Osteoblast (primary cell): ENCODE data around the gene MUC2. TPM values are rescaled to one million over a fixed set of nuclear protein-coding genes. Genes with fewer than 3 reads are reported as not detected.

Experiments
- DNase-seq: peaks from one replicate; pipeline ENCODE4 v3.0.0; 2011; ENCODE audit warnings: low spot score, mixed read lengths; ENCODE audit not compliant: insufficient read length; ENCODE audit errors: missing footprints
- H2AFZ ChIP-seq: 2 replicates; pipeline ENCODE4 v1.6.0; 2011; ENCODE audit warnings: mild to moderate bottlenecking, low read length
- H3K27ac ChIP-seq: 2 replicates; pipeline ENCODE4 v1.5.1; 2011; ENCODE audit warnings: mild to moderate bottlenecking, low read depth, low read length, moderate library complexity
- H3K27me3 ChIP-seq: 2 replicates; pipeline ENCODE4 v1.6.0; 2012; ENCODE audit warnings: mild to moderate bottlenecking, control low read depth, inconsistent platforms, low read length, moderate library complexity; ENCODE audit not compliant: insufficient read depth
- H3K36me3 ChIP-seq: 2 replicates; pipeline ENCODE4 v1.5.1; 2011; ENCODE audit warnings: mild to moderate bottlenecking, low read length, control low read depth, moderate library complexity; ENCODE audit not compliant: insufficient read depth
- H3K4me1 ChIP-seq: 2 replicates; pipeline ENCODE4 v1.5.1; 2011; ENCODE audit warnings: mild to moderate bottlenecking, low read length, control low read depth, moderate library complexity; ENCODE audit not compliant: insufficient read depth
- H3K4me2 ChIP-seq: 2 replicates; pipeline ENCODE4 v1.6.0; 2011; ENCODE audit warnings: mild to moderate bottlenecking, low read length; ENCODE audit not compliant: insufficient read depth
- H3K4me3 ChIP-seq: fragments of 200-600 bp; sonication (generic); 3 replicates; pipeline ENCODE4 v1.5.1; 2012; ENCODE audit warnings: mild to moderate bottlenecking, low read length, inconsistent platforms; ENCODE audit not compliant: insufficient read depth
- H3K79me2 ChIP-seq: 2 replicates; pipeline ENCODE4 v1.6.0; 2012; ENCODE audit warnings: mild to moderate bottlenecking, low read length, control low read depth, inconsistent platforms; ENCODE audit not compliant: insufficient read depth
- H3K9me3 ChIP-seq: 2 replicates; pipeline ENCODE4 v1.5.1; 2011; ENCODE audit warnings: low read depth, low read length, control low read depth
- H4K20me1 ChIP-seq: 2 replicates; pipeline ENCODE4 v1.6.0; 2012; ENCODE audit warnings: mild to moderate bottlenecking, low read length, control low read depth; ENCODE audit not compliant: insufficient read depth
- total RNA-seq: library from RNA; depleted of rRNA; stranded (reverse); fragments of >200 nt; gene quantifications from 2 replicates; pipeline ENCODE4 v1.2.3, GENCODE V29; 2012
- TF ChIP-seq, protein P1 (sequence below): IDR thresholded peaks from 2 replicates; pipeline ENCODE4 v1.5.1; 2011; ENCODE audit warnings: mild to moderate bottlenecking, low read depth, low read length, moderate library complexity; ENCODE audit errors: extremely low read depth

The MUC2 gene
- total RNA-seq, 1 donor, result not detected

DNA sequence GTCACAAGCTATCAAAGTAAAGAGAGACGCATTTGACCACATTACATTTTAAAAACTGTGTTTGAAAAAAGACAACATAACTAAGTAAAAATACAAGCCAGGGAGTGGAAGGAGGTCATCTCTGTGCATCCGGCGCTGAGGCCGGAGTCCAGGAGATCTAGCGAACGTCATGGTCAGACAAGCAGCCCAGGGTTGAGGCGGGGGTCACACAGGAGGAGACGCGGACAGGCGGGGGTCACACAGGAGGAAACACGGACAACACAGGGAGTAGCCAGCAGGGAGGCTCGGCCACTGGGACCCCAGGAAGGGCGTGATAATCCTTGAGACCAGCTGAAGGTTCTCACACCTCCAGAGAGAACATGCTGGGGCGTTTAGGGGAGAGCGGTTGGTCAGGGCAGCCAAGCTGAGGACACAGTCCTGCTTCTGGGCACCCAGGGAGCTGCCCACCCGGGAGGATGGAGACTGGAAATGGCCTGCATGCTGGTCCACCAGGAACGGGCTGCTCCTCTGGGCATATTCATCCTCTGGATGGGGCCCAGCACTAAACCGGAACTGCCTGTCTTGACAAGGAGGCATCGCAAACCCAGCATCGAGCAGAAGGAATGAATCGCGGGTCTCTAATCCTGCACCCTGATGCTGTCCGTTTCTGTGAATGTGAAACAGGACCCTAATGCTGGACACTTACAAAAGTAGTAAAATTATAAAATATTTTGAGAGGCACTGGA, 42.2 kb downstream of the MUC2 start:
- H4K20me1 ChIP-seq, result no peaks in the 10 kb centered on the region
- H3K9me3 ChIP-seq, result no peaks in the 10 kb centered on the region
- no peaks in the 10 kb centered on the region for H3K36me3 ChIP-seq
- no peak overlapping the region for H3K4me3 ChIP-seq
- no peak overlapping the region for H3K4me2 ChIP-seq
- H2AFZ ChIP-seq, result no peak overlapping the region
- TF ChIP-seq, protein P1, sequence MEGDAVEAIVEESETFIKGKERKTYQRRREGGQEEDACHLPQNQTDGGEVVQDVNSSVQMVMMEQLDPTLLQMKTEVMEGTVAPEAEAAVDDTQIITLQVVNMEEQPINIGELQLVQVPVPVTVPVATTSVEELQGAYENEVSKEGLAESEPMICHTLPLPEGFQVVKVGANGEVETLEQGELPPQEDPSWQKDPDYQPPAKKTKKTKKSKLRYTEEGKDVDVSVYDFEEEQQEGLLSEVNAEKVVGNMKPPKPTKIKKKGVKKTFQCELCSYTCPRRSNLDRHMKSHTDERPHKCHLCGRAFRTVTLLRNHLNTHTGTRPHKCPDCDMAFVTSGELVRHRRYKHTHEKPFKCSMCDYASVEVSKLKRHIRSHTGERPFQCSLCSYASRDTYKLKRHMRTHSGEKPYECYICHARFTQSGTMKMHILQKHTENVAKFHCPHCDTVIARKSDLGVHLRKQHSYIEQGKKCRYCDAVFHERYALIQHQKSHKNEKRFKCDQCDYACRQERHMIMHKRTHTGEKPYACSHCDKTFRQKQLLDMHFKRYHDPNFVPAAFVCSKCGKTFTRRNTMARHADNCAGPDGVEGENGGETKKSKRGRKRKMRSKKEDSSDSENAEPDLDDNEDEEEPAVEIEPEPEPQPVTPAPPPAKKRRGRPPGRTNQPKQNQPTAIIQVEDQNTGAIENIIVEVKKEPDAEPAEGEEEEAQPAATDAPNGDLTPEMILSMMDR, result no peak
- no peak overlapping the region for H3K27ac ChIP-seq
- no peaks in the 10 kb centered on the region for H3K4me1 ChIP-seq
- peak; percentile 87 for DNase-seq
- peaks cover 3% of the 10 kb centered on the region for H3K27me3 ChIP-seq
- H3K79me2 ChIP-seq, result no peaks in the 10 kb centered on the region

DNA sequence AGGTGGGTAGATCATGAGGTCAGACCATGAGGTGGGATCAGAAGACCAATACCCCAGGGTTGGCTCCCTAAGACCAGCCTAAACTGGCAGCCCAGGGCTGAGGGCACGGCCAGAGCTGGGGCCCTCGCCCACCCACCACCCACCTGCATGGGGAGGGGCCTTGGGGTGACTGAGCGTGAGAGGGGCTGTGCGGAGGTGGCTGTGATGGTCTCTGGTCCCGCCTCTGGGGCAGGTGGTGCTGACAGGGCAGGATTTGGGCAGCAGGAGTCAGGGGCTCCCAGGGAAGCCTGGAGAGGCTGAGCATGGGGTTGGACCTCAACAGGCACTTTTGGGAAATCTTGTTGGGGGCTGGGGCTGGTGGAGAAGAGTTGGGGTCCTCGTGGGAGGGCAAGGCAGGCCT, 43.3 kb downstream of the MUC2 start:
- Histone ChIP-seq H3K4me2 (no peak overlapping the region), H3K79me2 (no peaks in the 10 kb centered on the region), H4K20me1 (no peaks in the 10 kb centered on the region), H3K4me1 (no peaks in the 10 kb centered on the region), H3K4me3 (no peak overlapping the region), H3K27ac (no peak overlapping the region), H3K9me3 (no peaks in the 10 kb centered on the region), H3K27me3 (peaks cover 7% of the 10 kb centered on the region), H2AFZ (no peak overlapping the region), H3K36me3 (no peaks in the 10 kb centered on the region)
- peak; percentile 66 for DNase-seq
- TF ChIP-seq, protein P1, result no peak

DNA sequence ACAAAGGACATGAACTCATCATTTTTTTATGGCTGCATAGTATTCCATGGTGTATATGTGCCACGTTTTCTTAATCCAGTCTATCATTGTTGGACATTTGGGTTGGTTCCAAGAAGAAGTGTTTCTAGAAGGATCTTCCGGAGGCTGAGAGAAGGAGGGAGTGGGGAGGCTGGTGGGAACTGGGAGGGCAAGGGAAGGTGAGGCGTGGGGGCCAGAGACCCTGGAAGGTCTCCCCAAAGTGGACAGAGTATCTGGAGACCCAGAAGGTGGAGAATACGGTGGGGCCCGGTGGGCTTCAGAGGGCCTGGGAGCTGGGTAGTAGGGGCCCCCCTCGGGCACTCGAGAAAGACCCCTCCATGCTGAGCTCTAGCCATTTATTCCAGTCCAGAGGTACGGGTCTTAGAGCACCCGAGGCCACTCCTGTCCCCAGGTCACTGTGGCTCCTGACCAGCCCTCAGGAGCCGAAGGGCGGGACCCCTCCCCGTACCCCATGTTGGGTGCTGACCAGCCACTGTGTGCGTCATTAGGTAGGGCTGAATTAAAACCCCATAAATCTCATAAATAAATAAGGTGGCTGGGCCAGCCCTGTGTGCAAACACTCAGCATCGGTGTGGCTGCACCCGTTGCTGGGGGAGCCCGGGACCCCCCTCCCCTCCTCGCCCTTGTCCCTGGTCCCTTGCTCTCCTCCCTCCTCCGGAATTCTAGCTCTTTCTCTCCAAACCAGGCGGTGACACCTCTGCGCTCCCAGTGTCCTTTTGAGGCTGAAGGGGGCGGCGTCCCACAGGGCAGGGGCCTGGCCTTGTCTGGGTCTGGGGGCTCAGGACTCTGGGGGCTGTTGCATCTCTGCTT, 44.3 kb downstream of the MUC2 start:
- Histone ChIP-seq H3K4me3 (no peak overlapping the region), H2AFZ (no peak overlapping the region), H3K79me2 (no peaks in the 10 kb centered on the region), H3K9me3 (no peaks in the 10 kb centered on the region), H3K27ac (no peak overlapping the region), H3K4me2 (no peak overlapping the region), H3K27me3 (peaks cover 11% of the 10 kb centered on the region), H3K36me3 (no peaks in the 10 kb centered on the region), H4K20me1 (no peaks in the 10 kb centered on the region), H3K4me1 (no peaks in the 10 kb centered on the region)
- peak; percentile 61 for DNase-seq
- TF ChIP-seq, protein P1, result no peak

DNA sequence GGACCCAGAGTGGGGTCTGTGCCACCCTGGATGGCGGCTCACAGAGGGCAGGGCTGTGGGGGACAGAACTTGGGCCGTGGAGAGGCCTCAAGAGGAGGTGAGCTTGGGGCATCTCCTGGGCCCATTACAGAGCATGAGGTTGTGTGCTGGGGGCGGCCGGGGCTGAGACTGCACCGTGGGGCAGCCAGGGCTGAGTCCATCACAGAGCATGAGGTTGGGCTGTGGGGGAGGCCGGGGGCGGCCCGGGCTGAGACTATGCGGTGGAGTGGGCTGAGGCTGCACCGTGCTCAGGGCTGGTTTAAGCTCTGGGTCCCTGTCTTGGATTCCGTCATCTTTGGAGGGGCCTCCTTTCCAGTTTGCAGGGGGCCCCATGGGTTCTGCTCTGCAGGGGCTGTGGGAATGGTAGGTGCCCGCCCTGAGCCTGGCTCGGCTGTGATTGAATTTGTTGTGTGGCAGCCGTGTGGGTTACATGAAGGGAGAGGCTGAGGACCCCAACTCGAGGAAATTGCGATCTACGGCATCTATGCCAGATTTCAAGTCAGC, 45.0 kb downstream of the MUC2 start:
- H3K4me1 ChIP-seq, result no peaks in the 10 kb centered on the region
- DNase-seq, result peak; percentile 68
- no peaks in the 10 kb centered on the region for H4K20me1 ChIP-seq
- H3K9me3 ChIP-seq, result no peaks in the 10 kb centered on the region
- no peak overlapping the region for H2AFZ ChIP-seq
- no peaks in the 10 kb centered on the region for H3K79me2 ChIP-seq
- no peak overlapping the region for H3K4me3 ChIP-seq
- H3K4me2 ChIP-seq, result no peak overlapping the region
- peaks cover 11% of the 10 kb centered on the region for H3K27me3 ChIP-seq
- TF ChIP-seq, protein P1, result no peak
- no peak overlapping the region for H3K27ac ChIP-seq
- H3K36me3 ChIP-seq, result no peaks in the 10 kb centered on the region
